Activated CD4-positive, CD25-positive, alpha-beta regulatory T cell treated with anti-CD3 and anti-CD28 coated beads, Interleukin-2, amount 50 U/mL, for 72 hours (primary cell): ENCODE results near the gene GAL.

Experiments used
- DNase-seq: peaks from one replicate; pipeline ENCODE4 v3.0.0; 2021

The GAL gene

GRCh38 chr11:68714060-68714856, 29.9 kb downstream of the GAL start:
- DNase-seq, result no peak

- no peak for DNase-seq
These were observed 31.2 kb downstream of the GAL start for GRCh38 chr11:68715456-68716122.

DNA sequence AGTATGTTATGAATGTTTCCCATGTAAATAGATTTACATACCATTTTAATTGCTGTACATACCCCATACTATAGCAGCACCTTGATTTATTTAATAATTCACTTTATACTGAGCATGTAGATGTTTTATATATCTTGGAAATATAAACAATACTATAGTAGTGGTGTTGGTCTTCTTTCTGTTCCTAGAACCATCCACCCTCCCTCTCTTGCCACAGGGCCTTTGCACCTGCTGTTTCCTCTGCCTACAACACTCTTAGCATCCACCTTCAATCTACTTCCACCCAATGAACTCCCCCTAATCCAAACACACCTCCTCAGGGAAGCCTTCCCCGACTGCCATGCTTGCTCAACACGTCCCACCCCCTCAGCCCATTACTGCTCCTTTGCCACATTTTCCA, 36.7 kb downstream of the GAL start:
- no peak for DNase-seq

DNA sequence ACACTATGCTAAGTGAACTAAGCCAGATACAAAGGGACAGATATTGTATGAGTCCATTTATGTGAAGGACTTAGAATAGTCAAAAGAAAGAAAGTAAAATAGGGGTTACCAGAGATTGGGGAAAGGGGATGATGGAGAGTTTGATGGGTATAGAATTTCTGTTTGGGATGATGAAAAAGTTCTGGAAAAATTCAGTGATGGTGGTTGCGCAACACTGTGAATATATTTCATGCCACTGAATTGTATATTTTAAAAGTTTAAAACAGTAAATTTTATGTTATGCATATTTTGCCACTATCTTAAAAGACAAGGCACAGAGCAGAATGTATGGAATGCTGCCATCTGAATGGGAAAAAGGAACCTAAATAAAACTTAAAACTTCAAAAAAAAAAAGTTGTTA, 37.8 kb downstream of the GAL start:
- DNase-seq, result no peak

DNA sequence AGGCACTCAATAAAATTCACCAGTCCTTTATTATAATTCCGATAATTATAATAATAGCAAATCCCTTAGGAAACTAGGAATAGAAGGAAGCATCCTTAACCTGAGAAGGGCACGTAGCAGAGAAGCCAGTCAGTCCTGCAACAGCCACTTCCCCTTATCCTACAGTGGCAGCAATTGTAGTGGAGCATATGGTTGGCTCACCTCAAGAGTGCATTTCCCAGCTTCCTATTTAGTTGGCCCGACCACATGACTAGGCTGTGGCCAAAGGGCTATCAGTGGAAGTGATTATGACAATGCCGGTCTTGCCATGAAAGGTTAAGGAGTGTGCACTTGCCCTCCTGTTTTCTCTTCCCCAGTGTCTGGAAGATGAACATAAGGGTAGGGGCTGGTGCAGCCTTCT, 39.9 kb downstream of the GAL start:
- DNase-seq, result no peak

DNA sequence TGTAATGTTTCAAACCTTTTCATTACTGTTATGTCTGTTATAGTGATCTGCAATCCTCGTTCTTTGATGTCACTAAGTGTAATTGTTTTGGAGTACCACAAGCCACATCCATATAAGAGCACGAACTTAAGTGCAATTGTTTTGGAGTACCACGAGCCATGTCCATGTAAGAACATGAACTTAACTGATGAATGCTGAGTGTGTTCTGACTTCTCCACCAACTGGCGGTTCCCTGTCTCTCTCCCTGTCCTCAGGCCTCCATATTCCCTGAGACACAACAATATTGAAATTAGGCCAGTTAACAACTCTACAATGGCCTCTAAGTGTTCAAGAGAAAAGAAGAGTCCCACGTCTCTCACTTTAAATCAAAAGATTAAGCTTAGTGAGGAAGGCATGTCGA, 43.4 kb downstream of the GAL start:
- no peak for DNase-seq

DNA sequence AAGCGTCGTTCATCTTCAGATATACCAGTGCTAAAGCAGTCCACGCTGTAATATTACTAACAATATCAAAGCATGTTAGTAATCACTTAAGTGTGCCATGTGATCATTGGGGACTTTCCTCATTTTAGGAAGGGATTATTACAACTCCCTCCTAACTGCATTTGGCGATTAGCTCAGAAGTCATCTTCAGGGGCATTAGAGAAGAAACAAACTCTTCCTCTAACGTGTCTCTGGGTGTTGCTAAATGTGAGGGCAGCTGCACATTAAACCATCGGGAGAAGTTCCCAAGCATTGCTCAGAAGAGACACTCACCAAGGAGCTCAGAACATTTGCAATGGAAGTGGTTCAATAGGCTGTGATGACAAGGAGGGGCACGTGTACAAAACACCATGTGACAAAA, 49.8 kb downstream of the GAL start:
- no peak for DNase-seq

DNA sequence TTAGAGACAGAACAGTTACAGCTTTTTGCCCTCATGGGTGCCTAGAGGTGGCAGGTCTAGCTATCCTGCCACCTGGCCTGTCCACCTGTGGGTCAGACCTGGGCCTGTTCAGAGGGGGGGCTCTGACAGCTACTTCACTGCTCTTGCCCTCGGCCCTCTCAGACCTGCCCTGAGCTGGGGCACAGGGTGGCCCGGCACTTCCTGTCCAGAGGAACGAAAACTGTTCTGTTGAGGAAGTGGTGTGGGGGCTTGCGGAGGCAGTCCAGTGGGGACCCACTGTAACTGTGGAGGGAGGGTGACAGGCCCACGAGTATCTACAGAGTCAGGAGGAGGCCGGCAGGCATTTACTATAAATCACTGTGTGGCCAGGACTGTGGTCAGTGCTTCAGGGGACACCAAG, 50.8 kb downstream of the GAL start:
- no peak for DNase-seq

GRCh38 chr11:68735646-68736045, 51.3 kb downstream of the GAL start:
- no peak for DNase-seq
